Epidermal melanocyte (primary cell): ENCODE measurements around the gene PITX2.

Source experiments
- DNase-seq: peaks from one replicate; pipeline ENCODE4 v3.0.0; 2011; ENCODE audit warnings: low spot score; ENCODE audit not compliant: insufficient read length

The PITX2 gene

DNA sequence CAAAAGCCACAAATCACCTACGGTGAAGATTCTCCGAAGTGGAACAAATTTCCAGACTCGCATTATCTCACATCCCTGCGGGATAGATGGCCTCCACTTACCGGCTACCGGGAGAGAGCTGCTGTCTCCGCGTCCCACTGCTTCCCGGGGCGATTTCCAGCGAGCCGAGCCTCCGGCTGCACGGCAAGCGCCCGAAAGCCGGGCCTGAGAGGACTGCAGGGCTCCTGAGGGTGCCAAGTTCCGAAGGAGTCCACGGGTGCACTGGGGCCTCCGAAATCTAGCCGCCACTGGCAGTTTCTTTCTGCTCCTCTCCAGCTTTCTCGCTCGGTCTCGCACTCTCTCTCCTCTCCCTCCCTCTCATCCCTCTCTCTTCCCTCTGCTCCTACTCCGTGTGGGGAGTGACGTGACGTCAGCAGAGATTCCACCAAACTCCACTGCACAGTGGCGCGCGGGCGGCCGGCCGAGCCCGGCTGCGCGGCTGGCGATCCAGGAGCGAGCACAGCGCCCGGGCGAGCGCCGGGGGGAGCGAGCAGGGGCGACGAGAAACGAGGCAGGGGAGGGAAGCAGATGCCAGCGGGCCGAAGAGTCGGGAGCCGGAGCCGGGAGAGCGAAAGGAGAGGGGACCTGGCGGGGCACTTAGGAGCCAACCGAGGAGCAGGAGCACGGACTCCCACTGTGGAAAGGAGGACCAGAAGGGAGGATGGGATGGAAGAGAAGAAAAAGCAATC lies 14.0 kb upstream of the PITX2 start:
- DNase-seq, result no peak

DNA sequence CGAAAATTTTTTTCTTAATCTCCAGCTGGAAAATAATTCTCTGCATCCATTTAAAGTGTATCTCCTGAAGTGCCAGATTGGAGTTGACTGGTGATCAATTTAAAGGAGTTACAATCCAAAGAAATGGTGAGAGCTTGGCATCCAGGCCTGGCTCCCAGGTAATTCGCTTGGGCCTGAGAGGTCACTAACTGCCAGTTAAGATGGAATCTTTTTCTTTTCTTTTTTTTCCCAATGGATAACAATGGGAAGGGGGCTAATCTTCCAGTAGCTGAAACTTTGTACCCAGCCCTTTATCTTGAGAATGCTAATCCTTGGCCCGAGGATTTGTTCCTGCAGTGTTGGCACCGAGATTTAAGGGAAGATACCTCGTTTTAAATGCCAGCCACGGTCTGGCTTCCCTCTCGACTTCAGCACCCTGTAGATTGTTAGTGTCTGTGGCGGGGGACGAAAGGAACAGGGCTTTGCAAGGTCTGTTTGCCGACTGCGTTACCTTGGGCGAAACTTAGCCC lies 13.3 kb upstream of the PITX2 start:
- no peak for DNase-seq

DNA sequence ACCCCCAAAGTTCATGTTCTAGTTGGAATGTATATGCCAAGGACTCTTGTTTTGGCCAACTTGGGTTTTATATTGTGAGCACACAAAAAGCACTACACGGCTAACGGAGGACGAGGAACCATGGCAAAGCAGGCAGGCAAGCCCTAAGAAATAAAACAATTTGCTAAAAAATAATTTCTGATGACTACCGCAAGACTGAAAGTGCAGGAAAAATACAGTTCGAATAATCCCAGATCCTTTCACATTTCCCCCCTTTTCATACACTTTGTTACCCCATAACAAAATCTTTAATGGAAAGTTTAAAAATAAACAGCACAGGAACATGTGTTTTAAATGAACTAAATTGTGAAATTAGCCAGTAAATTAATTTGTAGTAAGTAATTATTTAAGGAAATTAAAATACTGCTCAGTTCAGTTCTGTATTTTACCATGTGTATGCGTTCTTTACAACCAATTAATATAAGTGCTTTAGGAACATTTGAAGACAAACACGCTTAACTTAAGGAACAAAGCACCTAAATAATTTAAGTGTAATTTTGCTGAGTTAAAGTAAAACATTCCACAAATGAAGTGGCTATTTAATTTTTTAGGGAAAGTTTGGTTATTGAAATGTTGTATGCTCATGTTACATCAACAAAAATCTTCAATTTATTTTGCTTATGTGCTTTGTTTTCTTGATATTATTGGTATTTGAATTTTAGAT lies 12.4 kb upstream of the PITX2 start:
- no peak for DNase-seq

DNA sequence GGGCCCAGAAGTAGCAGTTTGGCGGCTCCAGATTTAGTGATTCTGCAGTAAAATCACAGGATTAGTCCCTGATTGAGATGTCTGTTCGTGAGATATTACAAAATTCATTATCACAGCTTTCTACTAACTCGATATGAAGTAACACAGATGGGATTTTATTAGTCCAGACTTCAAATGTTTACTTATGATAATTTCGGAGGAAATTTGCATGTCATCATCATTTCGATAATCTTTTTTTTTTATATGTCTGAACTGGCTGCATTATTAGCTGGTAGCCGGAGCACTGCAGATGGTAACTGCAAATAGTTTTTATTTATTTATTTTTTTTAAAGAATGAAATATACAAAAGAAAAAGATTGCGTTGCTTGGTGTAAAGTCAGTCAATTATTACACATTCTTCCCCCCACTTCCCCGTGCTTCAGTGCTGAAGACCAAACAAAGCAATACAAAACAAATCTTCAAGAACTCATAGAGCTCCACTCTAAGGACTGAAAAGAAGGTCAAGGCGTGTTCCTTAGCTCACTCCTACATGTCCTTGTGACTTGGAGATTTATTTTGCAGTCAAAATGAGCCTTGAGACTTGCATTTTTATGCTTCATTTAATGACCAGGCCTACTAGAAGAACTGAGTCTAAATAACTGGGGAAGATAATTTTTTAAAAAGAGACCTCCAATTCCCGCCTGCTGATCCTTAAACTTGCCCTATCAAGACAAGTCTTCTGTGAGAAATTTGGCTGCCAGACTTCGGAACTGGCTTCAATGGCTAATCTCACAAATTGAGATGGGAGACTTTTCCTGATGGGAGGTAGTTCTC lies 11.7 kb upstream of the PITX2 start:
- DNase-seq, result no peak

- DNase-seq, result no peak
Observed at GRCh38 chr4:110633358-110634341, 10.8 kb upstream of the PITX2 start.

DNA sequence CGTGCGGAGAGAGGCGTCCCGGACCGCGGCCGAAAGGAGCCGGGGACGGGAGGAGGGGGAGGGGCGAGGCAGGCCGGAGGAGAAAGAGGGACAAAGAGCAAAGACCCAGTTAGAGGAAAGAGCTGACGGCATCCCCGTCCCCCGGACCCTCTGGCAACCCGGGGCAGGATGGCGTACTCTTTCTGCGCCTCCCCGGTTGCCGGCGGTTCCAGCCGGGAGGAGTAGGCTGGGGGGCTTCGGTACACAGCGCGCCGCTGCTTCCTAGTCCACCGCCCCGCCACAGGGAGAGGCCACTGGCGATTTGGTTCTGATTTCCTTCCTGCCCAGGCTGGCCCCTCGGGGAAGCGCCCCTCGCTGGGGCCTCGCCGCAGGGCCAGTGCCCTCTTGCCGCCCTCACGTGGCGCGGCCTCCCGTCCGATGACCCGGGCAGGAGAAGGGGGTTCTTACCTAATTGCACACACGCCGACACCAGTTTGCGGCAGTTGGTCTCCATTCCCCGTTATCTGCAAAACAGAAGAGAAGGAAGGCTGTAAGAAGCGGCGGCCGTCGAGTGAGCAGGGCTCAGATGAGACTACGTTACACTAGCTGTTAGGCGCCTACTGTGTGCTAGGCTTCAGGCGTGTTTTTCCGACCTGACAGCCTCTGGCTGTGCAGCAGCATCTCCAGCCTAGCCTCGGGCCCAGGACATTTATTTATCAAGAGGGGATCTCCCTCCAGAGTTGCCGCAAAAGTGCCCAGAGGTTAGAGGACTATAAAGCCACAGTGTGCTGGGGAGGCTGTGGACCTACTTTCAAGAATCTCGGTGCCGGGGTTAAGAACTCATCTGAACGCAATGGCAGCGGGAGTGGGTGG lies 9.9 kb upstream of the PITX2 start:
- DNase-seq, result no peak

- peak; percentile 75 for DNase-seq
Observed at GRCh38 chr4:110631584-110632505, 9.0 kb upstream of the PITX2 start.

DNA sequence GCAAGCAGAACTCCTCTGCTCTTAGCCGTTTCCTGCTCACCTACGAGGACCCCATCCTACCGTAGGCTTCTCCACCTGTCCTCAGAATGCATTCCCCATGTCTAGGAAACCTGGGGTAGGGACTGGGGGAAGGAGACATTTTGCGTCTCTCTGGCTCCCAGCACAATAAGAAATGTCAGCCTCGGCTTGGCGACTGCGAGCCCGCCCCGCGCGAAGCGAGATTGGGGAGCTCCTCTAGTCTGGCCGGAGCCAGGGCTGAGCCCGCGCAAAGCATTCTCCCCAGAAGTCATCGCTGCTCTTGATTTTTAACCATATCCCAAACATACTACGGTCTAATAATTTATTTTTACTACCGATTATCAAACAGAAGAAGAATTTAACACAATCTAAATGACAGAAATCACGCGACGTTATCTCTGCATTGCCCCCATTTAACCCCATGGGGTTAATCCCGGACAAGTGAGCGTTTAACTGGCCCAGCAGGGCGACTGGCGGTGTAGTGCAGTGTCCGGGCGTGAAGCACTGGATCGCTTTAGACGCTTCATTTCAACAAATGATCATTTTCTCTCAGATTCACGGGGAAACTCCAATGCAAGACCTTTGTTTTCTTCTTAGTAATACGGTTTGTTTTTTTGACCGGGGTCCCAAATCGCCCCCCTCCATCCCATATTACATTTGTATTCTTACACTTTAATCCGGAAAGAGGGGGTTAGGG lies 8.0 kb upstream of the PITX2 start:
- DNase-seq, result no peak

DNA sequence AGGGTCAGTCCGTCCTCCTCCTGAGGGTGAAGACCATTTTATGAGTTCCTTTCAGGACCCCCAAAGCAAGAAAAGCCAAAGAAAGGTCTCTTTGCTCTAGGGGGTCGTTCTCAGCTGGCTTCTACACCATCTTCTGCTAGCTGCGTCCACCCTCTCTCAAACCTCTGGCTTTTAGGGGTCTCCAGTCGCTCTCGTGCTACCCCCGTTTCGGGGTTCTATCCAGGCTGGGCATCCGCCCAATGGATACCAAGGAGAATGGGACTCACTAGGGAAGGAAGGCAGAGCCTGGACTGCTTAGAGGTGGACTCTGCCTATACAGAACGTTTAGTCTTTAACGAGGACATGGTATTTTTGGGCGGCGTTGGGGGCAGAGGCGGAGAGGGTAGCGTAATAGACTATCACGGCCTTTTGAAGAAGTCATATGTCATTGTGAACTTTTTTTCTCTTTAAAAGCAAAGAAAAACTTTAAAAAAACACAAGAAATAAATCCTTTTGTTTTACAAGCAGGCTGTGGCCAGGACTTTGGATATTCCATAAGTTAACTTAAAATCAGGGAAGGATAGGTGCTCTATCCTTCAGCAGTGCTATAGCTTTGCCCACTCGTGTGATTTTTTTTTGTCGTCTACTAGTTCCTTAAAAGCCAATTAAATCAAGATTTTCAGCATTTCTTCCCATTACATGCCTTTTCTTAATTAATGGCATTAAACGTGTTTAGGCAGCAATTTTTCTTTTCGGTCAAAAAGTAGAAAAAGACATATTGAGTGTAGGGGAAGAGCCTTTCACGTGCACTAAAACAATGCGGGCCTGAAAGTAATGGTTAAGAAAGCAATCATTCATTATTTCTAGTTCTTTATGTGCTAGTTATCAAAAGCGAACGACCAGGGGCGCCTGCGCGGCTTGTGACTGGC lies 7.2 kb upstream of the PITX2 start:
- no peak for DNase-seq

DNA sequence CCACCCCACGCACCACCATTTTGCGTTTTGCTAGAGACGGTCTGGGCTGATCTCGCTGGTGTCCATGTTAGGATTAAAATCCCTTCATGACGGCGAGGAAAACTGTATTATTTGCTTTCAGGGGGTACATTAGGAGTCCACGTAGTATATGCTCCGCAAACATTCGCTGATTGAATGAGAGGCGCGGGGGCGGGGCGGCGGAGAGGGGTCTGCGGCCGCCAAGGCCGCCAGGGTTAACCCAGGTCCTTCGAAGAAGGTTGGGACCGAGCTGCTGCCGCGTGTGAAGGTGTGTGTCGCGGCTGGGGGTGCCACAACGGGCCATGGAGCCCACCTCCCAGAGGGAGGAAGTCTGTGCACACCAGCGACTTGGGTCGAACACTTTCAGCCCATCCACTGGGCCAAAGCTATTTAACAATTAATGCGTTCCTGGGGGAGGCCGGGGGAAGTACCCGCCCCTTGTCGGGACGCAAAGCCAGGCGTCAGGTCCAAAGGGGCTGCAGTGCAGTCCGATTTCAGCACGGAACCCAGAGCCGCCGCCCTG lies 6.4 kb upstream of the PITX2 start:
- no peak for DNase-seq

- no peak for DNase-seq
Observed at GRCh38 chr4:110628663-110629213, 5.9 kb upstream of the PITX2 start.

- DNase-seq, result no peak
Observed at GRCh38 chr4:110627977-110628662, 5.2 kb upstream of the PITX2 start.

DNA sequence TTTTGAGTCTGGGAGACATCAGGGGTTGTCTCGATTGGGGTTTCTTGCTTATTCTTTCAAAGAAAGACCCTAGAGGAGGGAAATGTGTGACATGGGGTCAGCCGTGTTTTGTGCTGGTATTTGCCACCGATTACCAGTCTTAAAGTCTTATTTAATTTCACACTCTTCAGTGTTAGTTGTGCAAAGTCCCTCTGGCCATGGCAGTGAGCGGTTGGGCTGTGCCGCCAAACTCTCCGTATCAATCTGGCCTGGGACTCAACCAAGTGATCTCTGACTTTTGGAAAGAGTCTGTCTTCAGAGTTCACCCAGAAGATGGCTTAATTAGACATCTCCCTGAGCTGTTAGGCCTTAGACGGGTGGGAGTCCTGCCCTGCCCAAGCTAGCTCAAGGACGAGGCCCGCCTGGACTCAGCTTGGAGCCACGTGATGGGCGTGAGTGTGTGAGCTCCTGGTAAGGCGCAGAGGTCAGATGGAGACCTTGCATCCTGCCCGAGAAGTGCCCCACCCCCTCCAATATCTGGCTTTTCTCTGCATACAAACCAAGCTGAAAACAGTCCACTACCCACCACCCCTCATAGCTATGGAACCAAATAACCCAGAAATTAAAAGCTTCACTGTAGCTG lies 3.8 kb upstream of the PITX2 start:
- DNase-seq, result no peak

GRCh38 chr4:110625576-110626257 lies 2.8 kb upstream of the PITX2 start:
- no peak for DNase-seq
